Panc1 (cell line): ENCODE data around the gene SIRPA. TPM values are rescaled to one million over a fixed set of nuclear protein-coding genes. Genes with fewer than 3 reads are reported as not detected.

Source experiments
- ATAC-seq: fragments of 200-7000 bp; cut with Tn5 transposase; 2 replicates; pipeline ENCODE4 v1.9.1; 2020; ENCODE audit warnings: mild to moderate bottlenecking, moderate library complexity
- BruUV-seq: library from RNA; stranded (reverse); fragments of 400-500 nt; replicated peaks from 2 replicates; lab custom pipeline; 2021; lab: Mats Ljungman, UMichigan
- CTCF ChIA-PET: fragments of 300-600 bp; sonication (Branson Sonifier 250); formaldehyde crosslinking; loops from one replicate; lab custom pipeline; 2022; ENCODE audit warnings: antibody characterized with exemption; lab: Charles Lee
- POLR2A ChIA-PET: fragments of 300-600 bp; sonication (Branson Sonifier 250); formaldehyde crosslinking; loops from one replicate; lab custom pipeline; 2022; ENCODE audit warnings: antibody characterized with exemption; lab: Charles Lee
- DNase-seq: peaks from one replicate; pipeline ENCODE4 v3.0.0-alpha.2; 2010; ENCODE audit warnings: low read depth, low spot score
- H3K27ac ChIP-seq: 2 replicates; pipeline ENCODE4 v1.5.1; 2011; ENCODE audit warnings: mild to moderate bottlenecking, low read length, inconsistent platforms
- H3K27me3 ChIP-seq: fragments of 200-500 bp; sonication (Bioruptor generic); 2 replicates; pipeline ENCODE4 v1.6.0; 2014; ENCODE audit warnings: low read length, inconsistent platforms; ENCODE audit not compliant: control insufficient read depth, insufficient read depth
- H3K36me3 ChIP-seq: fragments of 200-500 bp; sonication (Bioruptor generic); 2 replicates; pipeline ENCODE4 v1.5.1; 2014; ENCODE audit warnings: inconsistent platforms, mild to moderate bottlenecking, low read length, moderate library complexity; ENCODE audit not compliant: control insufficient read depth, insufficient read depth
- H3K4me1 ChIP-seq: 2 replicates; pipeline ENCODE4 v1.5.1; 2011; ENCODE audit warnings: inconsistent platforms, mild to moderate bottlenecking, low read length, moderate library complexity; ENCODE audit not compliant: control insufficient read depth, insufficient read depth
- H3K4me3 ChIP-seq, 2 experiments: 2 replicates each; pipeline ENCODE4 v1.5.1; 2011 to 2012; ENCODE audit warnings: low read depth in 2 of 2, low read length in 2 of 2, mild to moderate bottlenecking in 2 of 2, inconsistent platforms in 1 of 2, moderate library complexity in 1 of 2
- H3K9me3 ChIP-seq: fragments of 200-500 bp; sonication (Bioruptor generic); 2 replicates; pipeline ENCODE4 v1.5.1; 2014; ENCODE audit warnings: low read depth, mild to moderate bottlenecking, inconsistent platforms, low read length, moderate library complexity; ENCODE audit not compliant: control insufficient read depth, insufficient read depth
- CTCF ChIP-seq: fragments of 450-650 bp; IDR thresholded peaks from 2 replicates; pipeline ENCODE4 v1.5.1; 2017; ENCODE audit warnings: mild to moderate bottlenecking
- POLR2AphosphoS5 ChIP-seq: IDR thresholded peaks from 2 replicates; pipeline ENCODE4 v1.6.1; 2012; ENCODE audit warnings: mild to moderate bottlenecking, low read depth, low read length, moderate library complexity
- REST ChIP-seq, 2 experiments: IDR thresholded peaks; 2 replicates each; pipeline ENCODE4 v1.6.1; 2011 to 2012; ENCODE audit warnings: low read depth in 2 of 2, control low read depth in 1 of 2, low read length in 1 of 2, mild to moderate bottlenecking in 1 of 2, moderate library complexity in 1 of 2; ENCODE audit not compliant: insufficient read depth in 1 of 2
- SIN3A ChIP-seq: IDR thresholded peaks from 2 replicates; pipeline ENCODE4 v1.6.1; 2012; ENCODE audit warnings: low read depth, mild to moderate bottlenecking, low read length, moderate library complexity, borderline replicate concordance; ENCODE audit not compliant: insufficient read depth
- TCF7L2 ChIP-seq: IDR thresholded peaks from 2 replicates; pipeline ENCODE4 v1.6.1; 2011; ENCODE audit warnings: mild to moderate bottlenecking, low read depth, low read length, inconsistent platforms
- in situ Hi-C: cut with HindIII; loops from 2 replicates; pipeline ENCODE4 v1.10.0; 2016; ENCODE audit warnings: low sequenced_read_pairs, low pct_unique_long_range_greater_than_20kb
- intact Hi-C: fragments of 100-400 bp; cut with micrococcal nuclease; formaldehyde crosslinking; loops from one replicate; pipeline ENCODE4 v1.10.0; 2022; ENCODE audit not compliant: unreplicated experiment
- total RNA-seq: library from RNA; stranded (reverse); gene quantifications from one replicate; pipeline ENCODE4 v1.2.1, GENCODE V29; 2021; ENCODE audit not compliant: unreplicated experiment

SIRPA gene
- total RNA-seq, 1 experiment from 2014 or later = 2.4 TPM

- no peaks in the 10 kb centered on the region; the same call in 1 of the 2 replicates for H3K27me3 ChIP-seq
- no peak overlapping the region for H3K27ac ChIP-seq
- H3K4me3 ChIP-seq = no peak overlapping the region
- ATAC-seq (no peak), DNase-seq (no peak)
- in situ Hi-C loops = no loop called here
- intact Hi-C loops = no loop called here
- H3K4me1 ChIP-seq = no peaks in the 10 kb centered on the region
- H3K36me3 ChIP-seq = no peaks in the 10 kb centered on the region
- TF ChIP-seq POLR2AphosphoS5 = no peak
- TF ChIP-seq CTCF = no peak
- no peak for TF ChIP-seq TCF7L2
- TF ChIP-seq REST (IDR thresholded peaks at IDR 0.05; ENCODE audit: insufficient read depth in 1 of 2, low read depth in 2 of 2, low read length in 1 of 2) = no peak
- no peak for TF ChIP-seq SIN3A
- no peaks in the 10 kb centered on the region for H3K9me3 ChIP-seq
- ChIA-PET POLR2A (interaction anchor here (0.6 kb wide), 1 partner anchor 18 kb away, joined by 10 read pairs; no protein-coding TSS in a partner anchor), CTCF (no interaction called here)
- no TSS peak for BruUV-seq
Measured at GRCh38 chr20:1857466-1857865, 37.7 kb upstream of the SIRPA start.

DNA sequence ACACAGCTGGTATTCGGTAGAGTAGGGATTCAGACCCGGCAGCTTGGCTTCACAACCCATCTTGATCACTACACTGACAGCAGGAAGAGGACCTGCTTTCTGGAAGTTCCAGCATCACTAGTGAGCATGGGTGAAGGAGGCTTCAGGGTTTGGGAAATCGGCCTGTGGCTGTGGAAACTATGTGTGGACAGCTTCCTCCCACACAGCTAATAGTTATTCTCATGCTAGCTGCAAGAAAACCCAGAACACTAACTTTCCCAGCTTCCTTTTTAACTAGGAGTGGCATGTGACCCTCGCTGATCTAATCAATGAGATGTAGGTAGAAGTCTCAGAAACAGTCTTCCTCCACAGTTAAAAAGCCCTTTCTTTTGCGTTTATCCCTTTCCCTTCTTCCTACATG lies 36.3 kb upstream of the SIRPA start:
- intact Hi-C loops = no loop called here
- CTCF ChIA-PET = no interaction called here

GRCh38 chr20:1860446-1860845 lies 34.8 kb upstream of the SIRPA start:
- intact Hi-C loops = no loop called here
- H3K4me1 ChIP-seq = no peaks in the 10 kb centered on the region
- no peak for TF ChIP-seq CTCF
- TF ChIP-seq SIN3A = no peak
- TF ChIP-seq TCF7L2 = no peak
- no peak for TF ChIP-seq POLR2AphosphoS5
- TF ChIP-seq REST (IDR thresholded peaks at IDR 0.05; ENCODE audit: insufficient read depth in 1 of 2, low read depth in 2 of 2, low read length in 1 of 2) = no peak
- ATAC-seq (no peak), DNase-seq (no peak)
- no TSS peak for BruUV-seq
- no peaks in the 10 kb centered on the region for H3K9me3 ChIP-seq
- in situ Hi-C loops = no loop called here
- POLR2A ChIA-PET = interaction anchor here (0.6 kb wide), 1 partner anchor 609 kb away, joined by 3 read pairs; no protein-coding TSS in a partner anchor
- H3K36me3 ChIP-seq = no peaks in the 10 kb centered on the region
- H3K27ac ChIP-seq = no peak overlapping the region
- H3K27me3 ChIP-seq = no peaks in the 10 kb centered on the region; the same call in none of the 2 replicates
- CTCF ChIA-PET = no interaction called here
- no peak overlapping the region for H3K4me3 ChIP-seq

More for the DNA sequence above, 36.3 kb upstream of the SIRPA start:
- Histone ChIP-seq H3K27me3 (no peaks in the 10 kb centered on the region; the same call in 1 of the 2 replicates), H3K36me3 (no peaks in the 10 kb centered on the region), H3K9me3 (no peaks in the 10 kb centered on the region), H3K4me3 (no peak overlapping the region), H3K27ac (no peak overlapping the region), H3K4me1 (no peaks in the 10 kb centered on the region)
- no peak for TF ChIP-seq POLR2AphosphoS5
- ATAC-seq = no peak
- POLR2A ChIA-PET = interaction anchor here (0.6 kb wide), 1 partner anchor 82 kb away, joined by 12 read pairs; no protein-coding TSS in a partner anchor
- no peak for DNase-seq
- in situ Hi-C loops = no loop called here
- no TSS peak for BruUV-seq
